NCI-H2227 (cell line): ENCODE data around the gene IRAK2.
"Not testable (repeated sequence)": the region's sequence is repeated elsewhere in the genome, so short reads cannot be mapped to it uniquely, and the experiment has no call there.

Experiments
- DNase-seq: peaks from one replicate; lab custom pipeline; 2025; ENCODE audit not compliant: unreplicated experiment; lab: John Stamatoyannopoulos, UW

IRAK2 gene, protein sequence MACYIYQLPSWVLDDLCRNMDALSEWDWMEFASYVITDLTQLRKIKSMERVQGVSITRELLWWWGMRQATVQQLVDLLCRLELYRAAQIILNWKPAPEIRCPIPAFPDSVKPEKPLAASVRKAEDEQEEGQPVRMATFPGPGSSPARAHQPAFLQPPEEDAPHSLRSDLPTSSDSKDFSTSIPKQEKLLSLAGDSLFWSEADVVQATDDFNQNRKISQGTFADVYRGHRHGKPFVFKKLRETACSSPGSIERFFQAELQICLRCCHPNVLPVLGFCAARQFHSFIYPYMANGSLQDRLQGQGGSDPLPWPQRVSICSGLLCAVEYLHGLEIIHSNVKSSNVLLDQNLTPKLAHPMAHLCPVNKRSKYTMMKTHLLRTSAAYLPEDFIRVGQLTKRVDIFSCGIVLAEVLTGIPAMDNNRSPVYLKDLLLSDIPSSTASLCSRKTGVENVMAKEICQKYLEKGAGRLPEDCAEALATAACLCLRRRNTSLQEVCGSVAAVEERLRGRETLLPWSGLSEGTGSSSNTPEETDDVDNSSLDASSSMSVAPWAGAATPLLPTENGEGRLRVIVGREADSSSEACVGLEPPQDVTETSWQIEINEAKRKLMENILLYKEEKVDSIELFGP

DNA sequence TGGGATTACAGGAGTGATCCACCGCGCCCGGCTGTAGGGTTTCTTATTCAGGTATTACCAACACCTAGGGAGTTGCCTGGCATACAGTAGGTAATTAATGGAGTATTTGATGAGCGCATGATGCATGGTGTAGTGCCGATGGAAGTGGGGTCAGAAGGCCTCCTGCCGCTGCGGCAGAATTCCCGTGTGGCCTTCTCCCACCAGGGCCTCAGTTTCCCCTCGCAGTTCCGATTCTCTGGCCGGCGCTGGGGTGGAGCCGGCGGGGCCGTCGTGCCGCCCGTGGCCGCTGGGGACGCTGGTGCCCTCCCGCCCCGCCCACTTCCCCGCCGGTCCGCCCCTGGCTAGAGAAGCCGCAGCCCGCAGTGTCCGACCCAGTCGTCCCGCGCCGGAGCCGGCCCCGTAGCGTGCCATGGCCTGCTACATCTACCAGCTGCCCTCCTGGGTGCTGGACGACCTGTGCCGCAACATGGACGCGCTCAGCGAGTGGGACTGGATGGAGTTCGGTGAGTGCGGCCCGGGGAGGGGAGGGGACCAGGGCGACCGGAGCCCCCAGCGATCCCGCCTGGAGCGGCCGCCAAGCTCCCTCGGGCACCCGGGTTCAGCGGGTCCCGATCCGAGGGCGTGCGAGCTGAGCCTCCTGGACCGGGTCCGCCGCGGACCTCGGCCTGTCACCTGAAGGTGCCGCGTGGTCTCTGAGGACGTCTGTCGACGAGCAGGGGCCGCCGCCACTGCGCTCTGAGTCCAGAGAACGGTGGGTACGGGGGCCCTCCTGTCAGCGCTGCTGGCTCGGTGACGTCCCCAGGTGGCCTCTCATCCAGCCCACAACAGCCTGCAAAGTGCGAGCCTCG, at the start of gene IRAK2:
Gene IRAK2, plus strand, starts transcription at position 374 of the 848 bp plus-strand sequence. Its CDS starts 36 bp downstream, at position 410.
- peak; percentile 54 for DNase-seq

DNA sequence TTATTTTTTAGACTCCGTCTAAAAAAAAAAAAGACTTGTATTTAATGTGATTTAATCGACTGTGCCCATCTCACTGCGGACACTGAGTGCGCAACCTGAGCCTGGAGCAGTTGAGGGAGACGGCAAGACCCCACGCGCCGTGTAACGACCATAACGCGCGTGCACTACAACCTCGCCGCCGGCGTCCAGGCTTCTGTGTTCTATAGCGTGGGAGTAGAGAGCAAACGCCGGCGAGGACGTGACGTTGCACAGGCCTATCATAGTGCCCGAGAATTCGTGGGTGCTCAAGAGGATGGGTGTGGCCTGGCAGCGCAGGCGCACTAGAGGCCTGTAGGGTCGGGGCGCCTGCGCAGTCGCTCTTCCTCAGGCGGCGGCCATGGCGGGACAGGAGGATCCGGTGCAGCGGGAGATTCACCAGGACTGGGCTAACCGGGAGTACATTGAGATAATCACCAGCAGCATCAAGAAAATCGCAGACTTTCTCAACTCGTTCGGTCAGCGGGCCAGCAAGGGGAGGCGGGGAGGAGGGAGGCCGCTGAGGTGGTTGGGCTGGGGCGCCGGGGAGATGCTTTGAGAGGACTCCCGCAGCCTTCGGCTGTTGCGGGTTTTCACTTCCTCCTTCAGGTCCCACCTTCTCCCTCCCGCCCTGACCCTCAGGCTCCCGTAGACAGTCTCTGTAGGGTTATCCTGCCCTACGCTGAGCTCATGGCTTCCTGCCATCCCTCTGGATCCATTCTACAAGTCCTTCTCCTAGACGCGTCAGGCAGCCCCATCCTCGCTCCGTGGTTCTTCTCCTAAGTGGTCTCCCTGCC, 49.2 kb upstream of the IRAK2 start, which contains the start of gene BRK1:
Gene BRK1, plus strand, starts transcription at position 350 of the 812 bp plus-strand sequence. Its CDS starts 27 bp downstream, at position 377.
- DNase-seq: peak; percentile 94

DNA sequence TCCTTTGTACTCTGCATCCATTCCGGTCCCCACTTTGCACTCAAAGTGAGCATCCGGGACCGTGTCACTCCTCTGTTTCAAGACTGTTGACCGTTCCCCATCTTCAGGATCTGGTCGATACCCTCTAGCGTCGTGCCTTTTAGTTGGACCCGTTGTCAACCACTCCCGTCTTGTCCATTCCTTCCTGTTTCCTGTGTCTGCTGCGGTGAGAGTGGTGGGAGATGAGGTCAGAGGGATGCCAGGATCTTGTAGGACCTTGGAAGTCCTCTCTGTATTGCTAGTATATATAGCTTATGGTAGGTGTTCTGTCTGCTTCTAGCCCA, 48.6 kb upstream of the IRAK2 start:
- no peak for DNase-seq

DNA sequence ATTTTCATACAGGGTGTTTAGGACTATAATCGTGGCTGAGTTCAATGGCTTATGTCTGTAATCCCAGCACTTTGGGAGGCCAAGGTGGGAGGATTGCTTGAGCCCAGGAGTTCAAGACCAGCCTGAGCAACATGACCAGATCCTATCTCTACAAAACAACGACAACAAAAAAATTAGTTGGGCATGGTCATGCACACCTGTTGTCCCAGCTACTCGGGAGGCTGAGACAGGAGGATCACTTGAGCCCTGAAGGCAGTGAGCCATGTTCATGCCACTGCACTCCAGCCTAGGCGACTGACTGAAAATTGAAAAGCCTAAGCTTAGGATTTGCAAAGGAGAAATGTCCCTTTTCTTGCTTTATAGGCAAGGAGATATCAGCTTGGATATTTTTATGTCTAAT, 47.8 kb upstream of the IRAK2 start:
- no peak for DNase-seq

DNA sequence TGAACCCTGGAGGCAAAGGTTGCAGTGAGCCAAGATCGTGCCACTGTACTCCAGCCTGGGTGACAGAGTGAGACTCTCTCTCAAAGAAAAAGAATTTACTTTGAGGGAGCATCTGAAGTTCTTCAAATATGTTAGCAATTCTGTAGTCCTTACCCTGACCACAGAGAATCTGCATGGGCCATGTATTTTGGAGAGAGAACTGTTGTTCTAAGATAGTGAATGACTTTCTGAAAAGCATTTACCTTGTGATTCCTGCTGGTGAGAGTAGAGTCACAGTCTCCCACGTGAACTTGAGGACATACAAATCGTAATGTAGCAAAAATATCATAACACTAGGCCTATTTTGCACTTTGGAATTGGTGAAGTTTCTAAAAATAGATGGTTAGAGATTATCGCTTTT, 45.3 kb upstream of the IRAK2 start:
- DNase-seq: no peak

DNA sequence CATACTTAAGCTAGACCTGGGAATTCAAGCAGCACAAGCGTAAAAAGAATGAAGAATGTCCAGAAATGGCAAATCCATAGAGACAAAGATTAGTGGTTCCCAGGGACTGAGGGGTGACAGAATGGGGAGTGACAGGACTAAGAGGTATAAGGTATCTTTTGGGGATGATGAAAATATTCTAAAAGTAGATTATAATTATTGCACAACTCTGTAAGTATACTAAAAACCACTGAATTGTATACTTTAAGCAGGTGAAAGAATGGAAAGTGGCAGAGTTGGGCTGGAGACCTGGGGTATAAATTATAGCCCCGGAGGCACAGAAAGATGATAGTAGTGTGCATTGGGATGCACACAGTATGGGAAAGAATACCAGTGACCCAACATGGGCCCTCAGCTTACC, 43.7 kb upstream of the IRAK2 start:
- no peak for DNase-seq

DNA sequence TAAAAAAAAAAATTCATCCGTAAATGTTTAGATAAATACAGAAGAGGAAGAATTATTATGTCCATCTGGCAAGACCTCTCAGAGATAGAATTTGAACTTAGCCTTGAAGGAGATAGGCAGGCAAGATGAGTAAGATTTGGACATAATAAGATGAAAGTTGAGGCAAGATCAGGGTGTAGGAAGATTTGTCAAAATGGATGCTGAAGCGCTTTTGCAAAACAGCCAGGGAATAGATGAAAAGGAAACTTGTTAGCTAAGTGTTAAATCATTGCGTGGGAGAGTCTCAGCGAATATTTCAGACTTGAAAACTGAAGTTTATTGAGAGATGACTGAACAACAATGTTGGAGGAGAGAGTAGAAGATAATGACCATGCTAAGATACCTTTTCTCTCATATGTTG, 42.0 kb upstream of the IRAK2 start:
- DNase-seq: no peak

DNA sequence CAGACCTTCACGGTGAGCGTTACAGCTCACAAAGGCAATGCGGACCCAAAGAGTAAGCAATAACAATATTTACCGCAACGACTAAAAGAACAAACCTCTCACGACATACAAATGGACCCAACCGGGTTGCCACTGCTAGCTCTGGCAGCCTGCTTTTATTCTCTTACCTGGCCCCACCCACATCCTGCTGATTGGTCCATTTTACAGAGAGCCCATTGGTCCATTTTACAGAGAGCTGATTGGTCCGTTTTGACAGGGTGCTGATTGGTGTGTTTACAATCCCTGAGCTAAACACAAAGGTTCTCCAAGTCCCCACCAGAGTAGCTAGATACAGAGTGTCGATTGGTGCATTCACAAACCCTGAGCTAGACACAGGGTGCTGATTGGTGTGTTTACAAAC, 28.8 kb upstream of the IRAK2 start:
- DNase-seq: not testable (repeated sequence)

DNA sequence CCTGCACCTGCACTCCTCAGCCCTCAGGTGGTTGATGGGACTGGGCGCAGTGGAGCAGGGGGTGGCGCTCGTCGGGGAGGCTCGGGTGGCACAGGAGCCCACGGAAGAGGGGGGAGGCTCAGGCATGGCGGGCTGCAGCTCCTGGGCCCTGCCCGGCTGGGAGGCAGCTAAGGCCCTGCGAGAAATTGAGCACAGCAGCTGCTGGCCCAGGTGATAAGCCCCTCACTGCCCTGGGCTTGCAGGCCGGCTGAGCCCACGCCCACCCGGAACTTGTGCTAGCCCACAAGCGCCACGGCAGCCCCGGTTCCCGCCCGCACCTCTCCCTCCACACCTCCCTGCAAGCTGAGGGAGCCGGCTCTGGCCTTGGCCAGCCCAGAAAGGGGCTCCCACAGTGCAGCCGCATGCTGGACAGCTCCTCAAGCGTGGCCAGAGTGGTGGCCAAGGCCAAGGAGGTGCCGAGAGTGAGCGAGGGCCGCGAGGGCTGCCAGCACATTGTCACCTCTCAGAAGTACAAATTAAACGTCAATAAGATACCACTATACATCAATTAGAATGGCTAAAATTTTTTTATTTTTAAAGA, 28.2 kb upstream of the IRAK2 start:
- no peak for DNase-seq

DNA sequence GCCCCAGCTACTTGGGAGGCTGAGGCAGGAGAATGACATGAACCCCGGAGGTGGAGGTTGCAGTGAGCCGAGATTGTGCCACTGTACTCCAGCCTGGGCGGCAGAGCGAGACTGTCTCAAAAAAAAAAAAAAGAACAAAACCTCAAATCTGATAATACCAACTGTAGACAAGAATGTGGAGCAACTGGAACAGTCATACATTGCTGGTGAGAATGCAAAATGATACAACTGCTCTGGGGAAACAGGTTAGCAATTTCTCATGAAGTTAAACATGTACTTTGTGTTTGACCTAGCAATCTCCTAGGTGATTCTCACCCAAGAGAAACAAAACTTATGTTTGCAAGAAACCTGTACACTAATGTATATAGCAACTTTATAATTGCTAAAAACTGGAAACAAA, 27.5 kb upstream of the IRAK2 start:
- no peak for DNase-seq

DNA sequence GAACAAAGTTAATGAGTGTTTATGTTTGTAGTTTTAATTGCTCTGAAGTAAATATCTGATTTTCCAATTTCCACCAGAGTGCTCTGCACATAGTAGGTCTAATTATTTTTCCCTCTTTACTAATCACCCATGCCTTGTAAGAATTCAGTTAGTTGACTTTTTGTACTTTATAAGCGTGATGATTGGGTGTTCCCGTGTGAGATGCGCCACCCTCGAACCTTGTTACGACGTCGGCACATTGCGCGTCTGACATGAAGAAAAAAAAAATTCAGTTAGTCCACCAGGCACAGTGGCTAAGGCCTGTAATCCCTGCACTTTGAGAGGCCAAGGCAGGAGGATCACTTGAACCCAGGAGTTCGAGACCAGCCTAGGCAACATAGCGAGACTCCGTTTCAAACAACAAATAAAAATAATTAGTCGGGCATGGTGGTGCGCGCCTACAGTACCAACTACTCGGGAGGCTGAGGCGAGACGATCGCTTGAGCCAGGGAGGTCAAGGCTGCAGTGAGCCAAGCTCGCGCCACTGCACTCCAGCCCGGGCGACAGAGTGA, 23.6 kb upstream of the IRAK2 start:
- DNase-seq: no peak

DNA sequence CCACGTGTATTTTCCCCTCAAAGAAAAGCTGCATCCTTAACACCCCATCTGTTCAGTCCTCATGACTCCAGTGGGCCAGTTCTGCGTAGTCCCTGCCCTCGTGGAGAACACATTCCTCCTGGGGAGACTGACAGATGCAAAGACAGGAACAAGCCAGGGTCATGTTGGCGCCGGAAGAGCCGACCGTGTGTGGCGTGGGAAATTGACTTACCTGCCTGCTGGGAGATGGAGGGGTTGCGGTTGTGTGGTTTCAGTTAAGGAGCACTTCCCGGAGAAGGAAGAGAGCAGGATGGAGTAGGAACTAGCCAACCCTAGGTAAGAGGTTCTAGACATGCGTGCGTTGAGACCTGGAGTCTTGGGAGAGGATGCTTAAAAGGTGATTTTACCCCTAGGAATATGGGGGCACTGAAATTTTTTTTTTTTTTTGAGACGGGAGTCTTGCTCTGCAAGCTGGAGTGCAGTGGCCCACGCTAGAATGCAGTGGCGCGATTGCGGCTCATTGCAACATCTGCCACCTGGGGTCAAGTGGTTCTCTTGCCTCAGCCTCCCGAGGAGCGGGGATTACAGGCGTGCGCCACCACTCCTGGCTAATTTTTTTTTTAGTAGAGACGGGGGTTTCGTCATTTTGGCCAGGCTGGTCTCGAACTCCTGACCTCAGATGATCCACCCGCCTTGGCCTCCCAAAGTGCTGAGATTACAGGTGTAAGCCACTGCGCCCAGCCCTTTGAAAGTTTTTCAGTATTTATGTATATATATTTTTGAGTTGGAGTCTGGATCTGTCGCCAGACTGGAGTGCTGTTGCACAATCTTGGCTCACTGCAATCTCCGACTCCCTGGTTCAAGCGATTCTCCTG, 21.8 kb upstream of the IRAK2 start:
- no peak for DNase-seq

DNA sequence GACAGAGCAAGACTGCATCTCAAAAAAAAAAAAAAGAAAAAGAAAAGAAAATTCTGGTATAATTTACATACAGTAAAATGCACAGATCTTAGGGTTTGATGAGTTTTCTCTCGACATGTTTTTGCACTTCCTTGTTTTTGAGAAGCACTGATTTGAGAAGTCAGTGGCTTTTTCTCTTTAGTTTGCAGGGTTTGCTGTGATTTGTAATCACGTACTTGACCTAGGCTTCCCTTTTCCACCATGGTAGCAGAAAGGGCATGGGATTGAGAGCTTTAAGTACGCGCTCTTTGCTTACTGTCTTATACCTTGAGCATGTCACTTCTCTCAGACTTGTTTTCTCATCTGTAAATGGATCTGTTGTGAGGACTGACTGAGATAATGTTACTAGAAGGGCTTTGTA, 19.0 kb upstream of the IRAK2 start:
- DNase-seq: no peak

DNA sequence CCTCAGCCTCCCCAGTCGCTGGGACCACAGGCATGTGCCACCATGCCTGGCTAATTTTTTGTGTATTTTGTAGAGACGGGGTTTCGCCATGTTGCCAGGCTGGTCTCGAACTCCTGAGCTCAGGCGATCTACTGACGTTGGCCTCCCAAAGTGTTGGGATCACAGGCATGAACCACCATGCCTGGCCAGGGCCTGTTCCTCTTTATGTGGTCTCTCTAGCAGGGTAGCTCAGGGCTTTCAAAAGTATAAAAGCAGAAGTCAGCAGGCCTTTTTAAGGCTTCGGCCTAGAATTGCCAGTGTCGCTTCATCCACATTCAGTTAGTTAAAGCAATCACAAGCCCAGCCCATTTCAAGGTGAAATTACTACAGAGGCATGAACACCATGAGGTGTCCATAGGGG, 15.5 kb upstream of the IRAK2 start:
- DNase-seq: no peak

DNA sequence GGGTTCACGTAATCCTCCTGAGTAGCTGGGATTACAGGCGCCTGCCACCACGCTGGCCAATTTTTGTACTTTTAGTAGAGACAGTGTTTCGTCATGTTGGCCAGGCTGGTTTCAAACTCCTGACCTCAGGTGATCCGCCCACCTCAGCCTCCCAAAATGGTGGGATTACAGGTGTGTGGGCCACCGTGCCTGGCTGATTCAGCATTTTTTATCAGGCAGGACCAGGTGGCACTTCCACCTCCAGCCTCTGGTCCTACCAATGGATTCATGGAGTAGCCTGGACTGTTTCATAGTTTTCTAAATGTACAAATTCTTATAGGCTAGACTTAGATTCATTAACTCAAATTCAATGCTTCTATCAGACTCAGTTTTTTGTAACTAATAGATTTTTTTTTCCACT, 13.7 kb upstream of the IRAK2 start:
- no peak for DNase-seq

DNA sequence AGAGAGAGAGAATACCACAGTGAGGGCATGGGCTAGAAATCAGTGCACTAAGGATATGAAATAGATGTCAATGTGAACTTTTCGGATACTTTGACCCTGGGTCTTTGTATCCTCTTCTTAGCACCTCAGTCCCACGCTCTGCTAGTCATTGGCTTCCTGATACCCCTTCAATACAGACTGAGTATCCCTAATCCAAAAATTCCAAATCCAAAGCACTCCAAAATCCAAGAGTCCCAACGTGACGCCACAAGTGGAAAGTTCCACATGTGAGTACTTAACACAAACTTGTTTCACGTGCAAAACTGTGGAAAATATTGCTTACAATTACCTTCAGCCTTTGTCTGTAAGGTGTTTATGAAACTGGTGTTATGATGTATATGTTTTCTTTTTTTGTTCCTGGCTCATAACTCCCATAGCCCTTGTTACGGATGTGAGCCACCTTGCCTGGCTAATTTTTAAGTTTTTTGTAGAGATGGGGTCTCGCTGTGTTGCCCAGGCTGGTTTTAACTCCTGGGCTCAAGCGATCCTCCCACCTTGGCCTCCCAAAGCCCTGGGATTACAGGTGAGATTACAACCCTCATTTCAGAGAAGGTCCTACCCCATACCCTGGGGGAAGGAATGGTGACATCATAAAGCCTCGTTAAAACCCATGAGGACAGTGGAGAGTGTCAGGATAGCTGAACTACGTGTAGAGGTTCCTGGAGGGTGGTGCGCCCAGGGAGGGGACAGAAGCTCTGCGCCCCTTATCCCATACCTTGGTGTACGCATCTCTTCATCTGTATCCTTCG, 10.2 kb upstream of the IRAK2 start:
- no peak for DNase-seq

DNA sequence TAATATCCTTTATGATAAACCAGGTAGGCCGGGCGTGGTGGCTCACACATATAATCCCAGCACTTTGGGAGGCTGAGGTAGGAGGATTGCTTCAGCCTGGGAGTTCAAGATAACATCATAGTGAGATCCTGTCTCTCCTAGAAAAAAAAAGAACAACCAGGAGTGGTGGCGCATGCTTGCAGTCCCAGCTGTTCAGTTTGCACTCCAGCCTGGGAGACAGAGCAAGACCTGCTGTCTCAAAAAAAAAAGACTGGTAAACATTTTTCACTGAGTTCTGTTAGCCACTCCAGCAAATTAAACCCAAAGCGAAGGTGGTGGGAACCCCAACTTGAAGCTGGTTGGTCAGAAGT, 9.6 kb upstream of the IRAK2 start:
- DNase-seq: no peak

DNA sequence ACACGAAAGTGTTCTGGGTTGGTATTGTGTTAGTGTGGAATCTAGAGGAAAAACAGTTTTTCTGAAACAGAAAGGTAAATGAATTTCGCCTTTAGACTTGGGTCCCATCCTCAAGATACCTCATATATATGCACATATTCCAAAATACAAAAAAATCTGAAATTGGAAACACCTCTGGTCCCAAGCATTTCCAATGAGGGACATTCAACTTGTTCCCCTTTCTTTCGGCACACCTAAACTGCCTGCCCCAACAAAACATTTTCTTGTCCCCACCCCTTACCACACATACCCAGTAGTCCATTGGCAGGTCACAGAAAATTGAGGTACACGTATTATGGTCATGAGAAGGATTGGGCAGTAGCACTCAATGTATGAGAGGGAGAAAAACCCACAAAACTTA, 9.1 kb upstream of the IRAK2 start:
- DNase-seq: no peak

DNA sequence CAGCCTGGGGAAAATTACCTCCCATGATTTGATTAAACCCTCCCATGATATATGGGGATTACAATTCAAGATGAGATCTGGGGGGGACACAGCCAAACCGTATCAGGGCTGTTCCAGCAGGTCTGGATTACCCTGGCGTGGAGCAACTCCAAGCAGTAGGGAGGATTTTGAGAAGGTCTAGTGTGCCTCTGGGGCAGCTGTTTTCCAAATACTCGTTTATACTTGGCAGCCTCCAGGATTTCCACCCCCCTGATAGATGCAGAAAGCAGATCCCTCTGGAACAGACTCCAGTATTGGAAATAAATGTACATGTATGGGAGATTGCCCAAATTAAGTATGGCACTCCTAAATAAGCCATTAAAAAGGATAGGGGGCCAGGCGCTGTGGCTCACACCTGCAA, 7.7 kb upstream of the IRAK2 start:
- no peak for DNase-seq
